Measurements from ENCODE around the gene PCNX4. TPM values are rescaled to one million over a fixed set of nuclear protein-coding genes. Genes with fewer than 3 reads are reported as not detected.

The PCNX4 gene
- total and polyA plus RNA-seq, 9 donors = 19.2 to 83.4 (median 56.8) TPM

DNA sequence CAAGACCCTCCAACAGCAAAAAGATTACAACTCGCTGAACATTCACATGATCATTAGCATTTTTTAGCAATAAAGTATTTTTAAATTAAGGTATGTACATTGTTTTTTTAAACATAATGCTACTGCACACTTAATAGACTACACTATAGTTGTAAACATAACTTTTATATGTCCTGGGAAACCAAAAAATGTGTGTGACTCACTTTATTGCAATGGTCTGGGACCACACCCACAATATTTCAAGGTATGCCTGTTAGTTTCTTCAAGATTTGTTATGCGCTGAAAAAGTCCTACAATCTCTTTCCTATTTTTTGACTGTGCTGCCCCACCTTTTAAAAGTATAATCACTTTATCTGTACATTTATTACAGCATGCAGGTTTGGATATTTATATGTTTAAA, 30.4 kb upstream of the PCNX4 start:
- TF ChIP-seq, protein P1, sequence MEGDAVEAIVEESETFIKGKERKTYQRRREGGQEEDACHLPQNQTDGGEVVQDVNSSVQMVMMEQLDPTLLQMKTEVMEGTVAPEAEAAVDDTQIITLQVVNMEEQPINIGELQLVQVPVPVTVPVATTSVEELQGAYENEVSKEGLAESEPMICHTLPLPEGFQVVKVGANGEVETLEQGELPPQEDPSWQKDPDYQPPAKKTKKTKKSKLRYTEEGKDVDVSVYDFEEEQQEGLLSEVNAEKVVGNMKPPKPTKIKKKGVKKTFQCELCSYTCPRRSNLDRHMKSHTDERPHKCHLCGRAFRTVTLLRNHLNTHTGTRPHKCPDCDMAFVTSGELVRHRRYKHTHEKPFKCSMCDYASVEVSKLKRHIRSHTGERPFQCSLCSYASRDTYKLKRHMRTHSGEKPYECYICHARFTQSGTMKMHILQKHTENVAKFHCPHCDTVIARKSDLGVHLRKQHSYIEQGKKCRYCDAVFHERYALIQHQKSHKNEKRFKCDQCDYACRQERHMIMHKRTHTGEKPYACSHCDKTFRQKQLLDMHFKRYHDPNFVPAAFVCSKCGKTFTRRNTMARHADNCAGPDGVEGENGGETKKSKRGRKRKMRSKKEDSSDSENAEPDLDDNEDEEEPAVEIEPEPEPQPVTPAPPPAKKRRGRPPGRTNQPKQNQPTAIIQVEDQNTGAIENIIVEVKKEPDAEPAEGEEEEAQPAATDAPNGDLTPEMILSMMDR (IDR thresholded peaks at IDR 0.05) = no peak
- TF ChIP-seq EP300 (IDR thresholded peaks at IDR 0.05) (no peak), POLR2A (IDR thresholded peaks at IDR 0.05) (no peak)
- Histone ChIP-seq H3K4me3 (no peak overlapping the region), H3K4me1 (ENCODE audit: insufficient read depth) (no peaks in the 10 kb centered on the region), H3K27ac (no peak overlapping the region), H3K9me3 (no peaks in the 10 kb centered on the region), H3K27me3 (peaks cover 3% of the 10 kb centered on the region), H3K36me3 (no peaks in the 10 kb centered on the region)
- intact Hi-C loops (cut with DNase I) = loop anchor here in 3 of 4 donors (5.0 to 10.0 kb wide), 3 partner anchors 113 to 126 kb away; no protein-coding TSS in a partner anchor
- 73 to 78% (median 78%) methylated on average over 2 of the region's 2 CpGs for whole genome bisulfite sequencing, 3 donors
- DNase-seq = no peak

- H3K9me3 ChIP-seq = no peaks in the 10 kb centered on the region
- H3K36me3 ChIP-seq = no peaks in the 10 kb centered on the region
- H3K4me1 ChIP-seq (ENCODE audit: insufficient read depth) = no peaks in the 10 kb centered on the region
- no peak overlapping the region for H3K27ac ChIP-seq
- no peak overlapping the region for H3K4me3 ChIP-seq
- H3K27me3 ChIP-seq = peaks cover 3% of the 10 kb centered on the region
- intact Hi-C loops (cut with DNase I) = loop anchor here in 3 of 4 donors (5.0 to 10.0 kb wide), 3 partner anchors 110 to 123 kb away; no protein-coding TSS in a partner anchor
- no peak for DNase-seq
- TF ChIP-seq POLR2A (IDR thresholded peaks at IDR 0.05) = no peak
- TF ChIP-seq EP300 (IDR thresholded peaks at IDR 0.05) = no peak
- TF ChIP-seq, protein P1 (IDR thresholded peaks at IDR 0.05) = peak in 2 of 3 donors; percentile 43 to 58
These were observed 27.1 kb upstream of the PCNX4 start for GRCh38 chr14:60064491-60065072.

GRCh38 chr14:60067882-60068281, 23.8 kb upstream of the PCNX4 start:
- H3K27me3 ChIP-seq = peaks cover 3% of the 10 kb centered on the region
- 93 to 98% (median 98%) methylated on average over 1 of the region's 1 CpG for WGBS, 3 donors
- H3K4me1 ChIP-seq (ENCODE audit: insufficient read depth) = no peaks in the 10 kb centered on the region
- no peak overlapping the region for H3K27ac ChIP-seq
- no peaks in the 10 kb centered on the region for H3K9me3 ChIP-seq
- no peak for TF ChIP-seq POLR2A (IDR thresholded peaks at IDR 0.05)
- no peak for TF ChIP-seq EP300 (IDR thresholded peaks at IDR 0.05)
- TF ChIP-seq, protein P1 (IDR thresholded peaks at IDR 0.05) = no peak
- no peaks in the 10 kb centered on the region for H3K36me3 ChIP-seq
- no peak overlapping the region for H3K4me3 ChIP-seq
- DNase-seq = no peak
- intact Hi-C loops (cut with DNase I) = loop anchor here in 2 of 4 donors (10.0 kb wide), 2 partner anchors 107 to 117 kb away; no protein-coding TSS in a partner anchor

DNA sequence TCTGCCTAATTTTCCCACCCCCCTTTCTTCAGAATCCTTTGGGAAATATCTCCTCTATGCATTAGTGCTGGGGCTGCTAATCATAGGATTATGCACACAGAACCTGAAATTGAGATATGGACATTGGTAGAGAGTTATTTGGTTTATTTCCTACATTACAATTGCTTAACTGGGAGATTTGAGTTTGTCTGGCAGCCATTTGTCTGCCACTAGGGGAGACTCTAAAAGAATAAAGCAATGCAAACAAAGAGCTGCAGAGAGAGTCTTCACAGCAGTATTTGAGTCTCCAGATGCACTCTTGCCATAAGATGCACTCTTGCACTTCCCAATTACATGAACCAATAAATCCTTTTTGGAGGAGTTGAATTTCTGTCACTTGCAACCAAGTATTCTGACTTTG, 12.0 kb upstream of the PCNX4 start:
- no peak overlapping the region for H3K27ac ChIP-seq
- no peaks in the 10 kb centered on the region for H3K36me3 ChIP-seq
- no peak overlapping the region for H3K4me3 ChIP-seq
- H3K4me1 ChIP-seq (ENCODE audit: insufficient read depth) = no peaks in the 10 kb centered on the region
- no peaks in the 10 kb centered on the region for H3K27me3 ChIP-seq
- TF ChIP-seq POLR2A (IDR thresholded peaks at IDR 0.05) (no peak), EP300 (IDR thresholded peaks at IDR 0.05) (no peak)
- TF ChIP-seq, protein P1 (IDR thresholded peaks at IDR 0.05) = no peak
- no peaks in the 10 kb centered on the region for H3K9me3 ChIP-seq
- no peak for DNase-seq
- intact Hi-C loops (cut with DNase I) = no loop called here

Measured in ovary (tissue), 9 donors.